IMR-90 (cell line): Measurements from ENCODE around the gene MAGEB17. TPM values are rescaled to one million over a fixed set of nuclear protein-coding genes. Genes with fewer than 3 reads are reported as not detected.

ENCODE experiments used
- ATAC-seq: fragments of 200-7000 bp; cut with Tn5 transposase; 2 replicates; pipeline ENCODE4 v1.9.1; 2020; ENCODE audit warnings: low read depth, mild to moderate bottlenecking, moderate library complexity
- BruUV-seq: library from RNA; stranded (reverse); fragments of 400-500 nt; replicated peaks from 2 replicates; lab custom pipeline; 2021; lab: Mats Ljungman, UMichigan
- CTCF ChIA-PET: fragments of 300-600 bp; formaldehyde crosslinking; extraction: SDS; loops from one replicate; lab custom pipeline; 2021; ENCODE audit warnings: antibody characterized with exemption; lab: Yijun Ruan, JAX
- POLR2A ChIA-PET: fragments of 300-600 bp; sonication (Branson Sonifier 250); formaldehyde crosslinking; loops from one replicate; lab custom pipeline; 2022; ENCODE audit warnings: antibody characterized with exemption; ENCODE audit not compliant: unreplicated experiment; lab: Charles Lee
- DNase-seq: peaks from one replicate; pipeline ENCODE4 v3.0.0; 2013
- H2AFZ ChIP-seq: replicated peaks from 2 replicates; pipeline ENCODE3; 2013; ENCODE audit warnings: low read length, mild to moderate bottlenecking; ENCODE audit not compliant: poor library complexity
- H2AK5ac ChIP-seq: 2 replicates; pipeline ENCODE4 v1.6.1; 2013; ENCODE audit warnings: low read depth, low read length, inconsistent platforms
- H2AK9ac ChIP-seq: replicated peaks from 2 replicates; pipeline ENCODE3; 2013; ENCODE audit warnings: mild to moderate bottlenecking, low read depth, low read length, moderate library complexity; ENCODE audit not compliant: poor library complexity
- H2BK120ac ChIP-seq: 2 replicates; pipeline ENCODE4 v1.6.1; 2013; ENCODE audit warnings: low read depth, low read length, inconsistent platforms
- H2BK15ac ChIP-seq: 3 replicates; pipeline ENCODE4 v1.6.1; 2013; ENCODE audit warnings: low read depth, low read length, inconsistent platforms
- H2BK20ac ChIP-seq: 2 replicates; pipeline ENCODE4 v1.6.1; 2013; ENCODE audit warnings: low read depth, mild to moderate bottlenecking, inconsistent platforms, low read length, moderate library complexity
- H2BK5ac ChIP-seq: 2 replicates; pipeline ENCODE4 v1.6.1; 2013; ENCODE audit warnings: mild to moderate bottlenecking, low read depth, low read length, inconsistent platforms; ENCODE audit not compliant: poor library complexity, severe bottlenecking
- H3K14ac ChIP-seq: replicated peaks from 2 replicates; pipeline ENCODE4 v1.6.1; 2013; ENCODE audit warnings: low read depth, low read length, inconsistent platforms
- H3K18ac ChIP-seq: 2 replicates; pipeline ENCODE4 v1.6.1; 2013; ENCODE audit warnings: low read depth, low read length, control low read depth
- H3K23ac ChIP-seq: 2 replicates; pipeline ENCODE4 v1.6.1; 2013; ENCODE audit warnings: low read depth, low read length, inconsistent platforms
- H3K27ac ChIP-seq: 2 replicates; pipeline ENCODE4 v1.5.1; 2013; ENCODE audit warnings: mild to moderate bottlenecking, control low read depth, low read length; ENCODE audit not compliant: insufficient read depth
- H3K27me3 ChIP-seq: 2 replicates; pipeline ENCODE4 v1.6.1; 2013; ENCODE audit warnings: low read length; ENCODE audit not compliant: control insufficient read depth, insufficient read depth
- H3K36me3 ChIP-seq: 2 replicates; pipeline ENCODE4 v1.6.1; 2013; ENCODE audit warnings: low read length, mixed read lengths; ENCODE audit not compliant: control insufficient read depth, insufficient read depth
- H3K4ac ChIP-seq: 2 replicates; pipeline ENCODE4 v1.6.1; 2013; ENCODE audit warnings: low read depth, low read length, inconsistent platforms
- H3K4me1 ChIP-seq: 2 replicates; pipeline ENCODE4 v1.6.1; 2013; ENCODE audit warnings: low read length, mixed read lengths; ENCODE audit not compliant: control insufficient read depth, insufficient read depth
- H3K4me2 ChIP-seq: 2 replicates; pipeline ENCODE4 v1.6.1; 2013; ENCODE audit warnings: low read depth, mild to moderate bottlenecking, control low read depth, low read length, moderate library complexity
- H3K4me3 ChIP-seq: 2 replicates; pipeline ENCODE4 v1.5.1; 2013; ENCODE audit warnings: low read depth, mild to moderate bottlenecking, control low read depth, low read length, moderate library complexity; ENCODE audit not compliant: insufficient read depth
- H3K56ac ChIP-seq: 2 replicates; pipeline ENCODE4 v1.6.1; 2013; ENCODE audit warnings: low read length, inconsistent platforms; ENCODE audit not compliant: insufficient read depth; ENCODE audit errors: extremely low read depth
- H3K79me1 ChIP-seq, 2 experiments: 2 replicates each; pipeline ENCODE4 v1.6.1; 2013; ENCODE audit warnings: low read length in 2 of 2, inconsistent platforms in 1 of 2, low read depth in 1 of 2
- H3K9ac ChIP-seq: 2 replicates; pipeline ENCODE4 v1.6.1; 2013; ENCODE audit warnings: low read depth, low read length, control low read depth
- H3K9me1 ChIP-seq: 2 replicates; pipeline ENCODE4 v1.6.1; 2013; ENCODE audit warnings: low read length, inconsistent platforms; ENCODE audit not compliant: insufficient read depth
- H3K9me3 ChIP-seq: 2 replicates; pipeline ENCODE4 v1.6.1; 2013; ENCODE audit warnings: low read length; ENCODE audit not compliant: control insufficient read depth, insufficient read depth
- H4K20me1 ChIP-seq: 2 replicates; pipeline ENCODE4 v1.6.1; 2013; ENCODE audit warnings: low read length, inconsistent platforms; ENCODE audit not compliant: insufficient read depth
- H4K5ac ChIP-seq: 2 replicates; pipeline ENCODE4 v1.6.1; 2013; ENCODE audit warnings: mild to moderate bottlenecking, low read depth, low read length, control low read depth
- H4K8ac ChIP-seq, 2 experiments: 2 replicates each; pipeline ENCODE4 v1.6.1; 2013; ENCODE audit warnings: low read depth in 2 of 2, low read length in 2 of 2, control low read depth in 1 of 2, inconsistent platforms in 1 of 2
- H4K91ac ChIP-seq: 2 replicates; pipeline ENCODE4 v1.6.1; 2013; ENCODE audit warnings: low read depth, low read length, inconsistent platforms; ENCODE audit not compliant: insufficient read depth
- BHLHE40 ChIP-seq: fragments of 150-350 bp; IDR thresholded peaks from 2 replicates; pipeline ENCODE4 v1.6.1; 2016; ENCODE audit warnings: mild to moderate bottlenecking, low read depth, low read length
- CEBPB ChIP-seq: IDR thresholded peaks from 2 replicates; pipeline ENCODE4 v1.6.1; 2012; ENCODE audit warnings: low read depth, low read length, improper control_type of control experiment
- CHD1 ChIP-seq: IDR thresholded peaks from 2 replicates; pipeline ENCODE4 v1.6.1; 2012; ENCODE audit warnings: low read depth, low read length, improper control_type of control experiment
- ELK1 ChIP-seq: fragments of 150-350 bp; IDR thresholded peaks from 2 replicates; pipeline ENCODE4 v1.6.1; 2016; ENCODE audit warnings: low read depth, mild to moderate bottlenecking, low read length, moderate library complexity, borderline replicate concordance
- MAFK ChIP-seq: IDR thresholded peaks from 2 replicates; pipeline ENCODE4 v1.6.1; 2012; ENCODE audit warnings: low read depth, low read length, improper control_type of control experiment
- MAZ ChIP-seq: IDR thresholded peaks from 2 replicates; pipeline ENCODE4 v1.6.1; 2012; ENCODE audit warnings: low read depth, mild to moderate bottlenecking, low read length, improper control_type of control experiment, moderate library complexity, borderline replicate concordance
- MXI1 ChIP-seq: IDR thresholded peaks from 2 replicates; pipeline ENCODE4 v1.6.1; 2012; ENCODE audit warnings: low read depth, mild to moderate bottlenecking, low read length, moderate library complexity, borderline replicate concordance
- NFE2L2 ChIP-seq: fragments of 150-350 bp; IDR thresholded peaks from 2 replicates; pipeline ENCODE4 v1.6.1; 2016; ENCODE audit warnings: low read depth, mild to moderate bottlenecking, low read length
- RAD21 ChIP-seq: IDR thresholded peaks from 2 replicates; pipeline ENCODE4 v1.6.1; 2012; ENCODE audit warnings: low read length, improper control_type of control experiment
- RCOR1 ChIP-seq: IDR thresholded peaks from 2 replicates; pipeline ENCODE4 v1.6.1; 2012; ENCODE audit warnings: mild to moderate bottlenecking, low read length, improper control_type of control experiment; ENCODE audit not compliant: insufficient replicate concordance
- RFX5 ChIP-seq: IDR thresholded peaks from 2 replicates; pipeline ENCODE4 v1.8.0; 2012; ENCODE audit warnings: low read depth, mild to moderate bottlenecking, low read length, moderate library complexity
- SMC3 ChIP-seq: fragments of 150-350 bp; IDR thresholded peaks from 2 replicates; pipeline ENCODE4 v1.6.1; 2016; ENCODE audit warnings: low read depth, mild to moderate bottlenecking, antibody characterized with exemption, low read length, moderate library complexity
- WGBS, 2 experiments: methylation state at CpG; one replicate each; pipeline versions ENCODE4 v1.1.5 to v1.1.7; 2013; ENCODE audit warnings: missing lambda C conversion rate in 2 of 2; ENCODE audit not compliant: insufficient read length in 1 of 2; ENCODE audit errors: extremely low coverage in 2 of 2; 5-methylcytosine and 5-hydroxymethylcytosine counted together
- dilution Hi-C: fragments of 300-500 bp; cut with HindIII; formaldehyde crosslinking; loops from one replicate; pipeline ENCODE4 v1.14.3; 2018; ENCODE audit warnings: low sequenced_read_pairs; ENCODE audit not compliant: unreplicated experiment
- in situ Hi-C: fragments of 300-500 bp; cut with MboI; formaldehyde crosslinking; loops from 3 replicates; pipeline ENCODE4 v1.14.3; 2019; ENCODE audit warnings: low sequenced_read_pairs, inconsistent platforms, mixed read lengths
- intact Hi-C: fragments of 100-400 bp; cut with micrococcal nuclease; formaldehyde crosslinking; loops from 2 replicates; pipeline ENCODE4 v1.10.0; 2022
- polyA plus RNA-seq, 3 experiments: library from polyadenylated mRNA; depleted of rRNA; stranded (reverse); fragments of >200 nt; gene quantifications; 2 replicates each; pipeline ENCODE4 v1.2.3, GENCODE V29; 2012; ENCODE audit warnings: low replicate concordance in 1 of 3
- total RNA-seq: library from RNA; depleted of rRNA; stranded (reverse); fragments of >200 nt; gene quantifications from 2 replicates; pipeline ENCODE4 v1.2.3, GENCODE V29; 2012
- TF ChIP-seq, protein P1 (sequence below): fragments of 150-350 bp; IDR thresholded peaks from 2 replicates; pipeline ENCODE4 v1.6.1; 2017; ENCODE audit warnings: mild to moderate bottlenecking, antibody characterized with exemption, low read length, low read depth
- TF ChIP-seq, protein P2 (sequence below): conservative IDR thresholded peaks from 2 replicates; pipeline ENCODE4 v1.5.1; 2012; ENCODE audit warnings: mild to moderate bottlenecking, low read depth, low read length, improper control_type of control experiment

The MAGEB17 gene
- total and polyA plus RNA-seq, 2 of the 4 experiments (the other 2 are of a cell fraction): under 0.01 to 0.34 TPM

DNA sequence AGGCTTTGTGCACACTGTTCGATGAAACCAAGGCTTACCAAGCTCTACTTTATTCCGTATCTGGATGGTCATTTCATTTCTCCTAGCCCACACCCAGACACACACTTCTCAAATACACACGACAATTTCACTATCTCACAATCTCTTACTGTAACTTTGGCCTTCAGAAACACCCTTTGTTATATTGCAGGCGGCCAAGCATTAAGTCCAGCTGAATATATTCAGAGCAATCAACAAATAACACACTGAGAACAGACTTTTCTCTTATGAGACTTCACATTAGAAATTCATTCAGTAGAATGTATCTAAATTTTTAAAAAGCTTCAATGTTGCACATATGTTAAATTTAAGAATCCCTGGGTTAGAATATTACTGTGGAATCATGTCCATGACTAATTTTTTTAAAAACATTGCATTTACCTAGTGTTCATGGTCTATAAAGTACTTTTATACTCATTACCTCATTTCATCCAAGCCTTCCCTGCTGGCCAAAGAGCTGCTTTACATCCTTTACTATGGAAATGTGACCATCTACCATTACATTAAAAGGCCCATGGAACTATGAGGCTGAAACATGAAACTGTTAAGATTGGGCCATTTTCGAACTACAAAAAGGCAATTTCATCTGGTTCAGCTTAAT is 10.5 kb upstream of the MAGEB17 start:
- H3K4ac ChIP-seq: no peak overlapping the region
- H4K8ac ChIP-seq: no peak overlapping the region
- no peak overlapping the region for H3K14ac ChIP-seq
- H2BK15ac ChIP-seq: no peak overlapping the region
- H3K4me2 ChIP-seq: no peak overlapping the region
- no peak overlapping the region for H2AK5ac ChIP-seq
- no peak for TF ChIP-seq SMC3
- no peak for TF ChIP-seq MAFK
- no peak for TF ChIP-seq CEBPB
- no peak for TF ChIP-seq MAZ
- no peak for TF ChIP-seq RCOR1
- TF ChIP-seq NFE2L2: no peak
- TF ChIP-seq, protein P1, sequence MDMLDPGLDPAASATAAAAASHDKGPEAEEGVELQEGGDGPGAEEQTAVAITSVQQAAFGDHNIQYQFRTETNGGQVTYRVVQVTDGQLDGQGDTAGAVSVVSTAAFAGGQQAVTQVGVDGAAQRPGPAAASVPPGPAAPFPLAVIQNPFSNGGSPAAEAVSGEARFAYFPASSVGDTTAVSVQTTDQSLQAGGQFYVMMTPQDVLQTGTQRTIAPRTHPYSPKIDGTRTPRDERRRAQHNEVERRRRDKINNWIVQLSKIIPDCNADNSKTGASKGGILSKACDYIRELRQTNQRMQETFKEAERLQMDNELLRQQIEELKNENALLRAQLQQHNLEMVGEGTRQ: no peak
- TF ChIP-seq RAD21: no peak
- no peak for TF ChIP-seq CHD1
- TF ChIP-seq, protein P2, sequence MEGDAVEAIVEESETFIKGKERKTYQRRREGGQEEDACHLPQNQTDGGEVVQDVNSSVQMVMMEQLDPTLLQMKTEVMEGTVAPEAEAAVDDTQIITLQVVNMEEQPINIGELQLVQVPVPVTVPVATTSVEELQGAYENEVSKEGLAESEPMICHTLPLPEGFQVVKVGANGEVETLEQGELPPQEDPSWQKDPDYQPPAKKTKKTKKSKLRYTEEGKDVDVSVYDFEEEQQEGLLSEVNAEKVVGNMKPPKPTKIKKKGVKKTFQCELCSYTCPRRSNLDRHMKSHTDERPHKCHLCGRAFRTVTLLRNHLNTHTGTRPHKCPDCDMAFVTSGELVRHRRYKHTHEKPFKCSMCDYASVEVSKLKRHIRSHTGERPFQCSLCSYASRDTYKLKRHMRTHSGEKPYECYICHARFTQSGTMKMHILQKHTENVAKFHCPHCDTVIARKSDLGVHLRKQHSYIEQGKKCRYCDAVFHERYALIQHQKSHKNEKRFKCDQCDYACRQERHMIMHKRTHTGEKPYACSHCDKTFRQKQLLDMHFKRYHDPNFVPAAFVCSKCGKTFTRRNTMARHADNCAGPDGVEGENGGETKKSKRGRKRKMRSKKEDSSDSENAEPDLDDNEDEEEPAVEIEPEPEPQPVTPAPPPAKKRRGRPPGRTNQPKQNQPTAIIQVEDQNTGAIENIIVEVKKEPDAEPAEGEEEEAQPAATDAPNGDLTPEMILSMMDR: no peak
- TF ChIP-seq RFX5: no peak
- TF ChIP-seq ELK1: no peak
- no peak for TF ChIP-seq MXI1
- TF ChIP-seq BHLHE40: no peak
- no peak overlapping the region for H2BK20ac ChIP-seq
- BruUV-seq: no TSS peak
- POLR2A ChIA-PET: no interaction called here
- no peak overlapping the region for H3K23ac ChIP-seq
- DNase-seq (no peak), ATAC-seq (no peak)
- H2AFZ ChIP-seq: no peak overlapping the region
- H2AK9ac ChIP-seq: no peak overlapping the region
- peaks cover 5% of the 10 kb centered on the region; the same call in 1 of the 2 replicates for H3K9me1 ChIP-seq
- no peak overlapping the region for H3K4me3 ChIP-seq
- H3K9ac ChIP-seq: no peak overlapping the region
- no peaks in the 10 kb centered on the region for H3K36me3 ChIP-seq
- no peak overlapping the region for H4K91ac ChIP-seq
- no peak overlapping the region for H2BK5ac ChIP-seq
- peaks cover 6% of the 10 kb centered on the region for H3K4me1 ChIP-seq
- 66% methylated on average over 3 of the region's 5 CpGs; no CpG with 5 or more reads in 1 of the 2 experiments for WGBS, 2 experiments
- no peak overlapping the region; the same call in 1 of the 2 replicates for H3K18ac ChIP-seq
- H4K5ac ChIP-seq: no peak overlapping the region
- dilution Hi-C loops: no loop called here
- in situ Hi-C loops: no loop called here
- H3K27me3 ChIP-seq: no peaks in the 10 kb centered on the region; the same call in 1 of the 2 replicates
- H4K20me1 ChIP-seq: no peaks in the 10 kb centered on the region
- no peaks in the 10 kb centered on the region for H3K79me1 ChIP-seq
- CTCF ChIA-PET: no interaction called here
- H3K56ac ChIP-seq: no peak overlapping the region
- H2BK120ac ChIP-seq: no peak overlapping the region
- H3K9me3 ChIP-seq: no peaks in the 10 kb centered on the region
- H3K27ac ChIP-seq: no peak overlapping the region
- intact Hi-C loops: no loop called here
